CD14-positive monocyte (primary cell): ENCODE measurements around the gene PHGDH. TPM values are rescaled to one million over a fixed set of nuclear protein-coding genes. Genes with fewer than 3 reads are reported as not detected.

Experiments
- DNase-seq, 3 donors: peaks; one replicate each; pipeline ENCODE4 v3.0.0-alpha.2; 2011 to 2022
- H2AFZ ChIP-seq: 2 replicates; pipeline ENCODE4 v1.6.0; 2012; ENCODE audit warnings: mild to moderate bottlenecking, low read depth, low read length, inconsistent platforms; ENCODE audit not compliant: insufficient read depth, poor library complexity, severe bottlenecking
- H3K27ac ChIP-seq, 2 donors: 1 replicate in 1 of 2; 2 replicates in 1 of 2; pipeline ENCODE4 v1.5.1; 2012 to 2013; ENCODE audit warnings: low read length in 2 of 2, control low read depth in 1 of 2, inconsistent platforms in 1 of 2, low read depth in 1 of 2, mild to moderate bottlenecking in 1 of 2
- H3K27me3 ChIP-seq, 2 donors: one replicate each; pipeline versions ENCODE4 v1.6.0 to v1.6.1; 2011 to 2013; ENCODE audit warnings: low read length in 2 of 2; ENCODE audit not compliant: control insufficient read depth in 2 of 2, insufficient read depth in 2 of 2
- H3K36me3 ChIP-seq, 2 donors: replicated peaks in 1 of 2; 1 replicate in 1 of 2; 2 replicates in 1 of 2; pipeline versions ENCODE4 v1.5.1 to v1.6.1; 2012 to 2013; ENCODE audit warnings: low read length in 2 of 2, control low read depth in 1 of 2, inconsistent platforms in 1 of 2, mild to moderate bottlenecking in 1 of 2; ENCODE audit not compliant: insufficient read depth in 2 of 2, control insufficient read depth in 1 of 2
- H3K4me1 ChIP-seq, 2 donors: 1 replicate in 1 of 2; 2 replicates in 1 of 2; pipeline versions ENCODE4 v1.5.1 to v1.6.1; 2012 to 2013; ENCODE audit warnings: low read length in 2 of 2, control low read depth in 1 of 2, inconsistent platforms in 1 of 2, mild to moderate bottlenecking in 1 of 2, moderate library complexity in 1 of 2; ENCODE audit not compliant: insufficient read depth in 2 of 2, control insufficient read depth in 1 of 2
- H3K4me2 ChIP-seq: replicated peaks from 2 replicates; pipeline ENCODE3; 2012; ENCODE audit warnings: low read length, moderate library complexity, mild to moderate bottlenecking; ENCODE audit not compliant: poor library complexity, severe bottlenecking; ENCODE audit errors: extremely low read depth
- H3K4me3 ChIP-seq, 3 experiments: fragments of 200-600 bp in 1 of 3; sonication (generic) in 1 of 3; replicated peaks in 1 of 3; 1 replicate in 2 of 3; 2 replicates in 1 of 3; pipeline ENCODE4 v1.5.1; 2011 to 2013; ENCODE audit warnings: low read length in 3 of 3, mild to moderate bottlenecking in 3 of 3, control low read depth in 2 of 3, low read depth in 2 of 3, inconsistent platforms in 1 of 3, moderate library complexity in 1 of 3
- H3K79me2 ChIP-seq: 2 replicates; pipeline ENCODE4 v1.6.0; 2012; ENCODE audit warnings: mild to moderate bottlenecking, control low read depth, inconsistent platforms, low read length, moderate library complexity; ENCODE audit not compliant: insufficient read depth
- H3K9ac ChIP-seq: 2 replicates; pipeline ENCODE4 v1.6.0; 2017; ENCODE audit warnings: low read length, mild to moderate bottlenecking; ENCODE audit not compliant: insufficient read depth, poor library complexity, severe bottlenecking
- H3K9me3 ChIP-seq, 2 donors: replicated peaks in 1 of 2; 1 replicate in 1 of 2; 2 replicates in 1 of 2; pipeline versions ENCODE4 v1.5.1 to v1.6.1; 2012 to 2013; ENCODE audit warnings: low read length in 2 of 2, control low read depth in 1 of 2; ENCODE audit not compliant: control insufficient read depth in 1 of 2, insufficient read depth in 1 of 2
- H4K20me1 ChIP-seq: 2 replicates; pipeline ENCODE4 v1.6.0; 2012; ENCODE audit warnings: mild to moderate bottlenecking, low read length, control low read depth, moderate library complexity; ENCODE audit not compliant: insufficient read depth
- H3K27ac Mint-ChIP-seq, 7 donors: one replicate each; pipeline ENCODE4 v1.8.0; 2020; ENCODE audit warnings: mild to moderate bottlenecking in 7 of 7, mixed read lengths in 7 of 7, moderate library complexity in 6 of 7, inconsistent platforms in 2 of 7
- H3K27me3 Mint-ChIP-seq, 3 donors: one replicate each; pipeline ENCODE4 v1.8.0; 2021 to 2022; ENCODE audit warnings: low read depth in 3 of 3, mild to moderate bottlenecking in 3 of 3, mixed read lengths in 3 of 3, moderate library complexity in 3 of 3, inconsistent platforms in 1 of 3
- H3K36me3 Mint-ChIP-seq, 2 donors: one replicate each; pipeline ENCODE4 v1.8.0; 2020; ENCODE audit warnings: mixed read lengths in 2 of 2, inconsistent platforms in 1 of 2, mild to moderate bottlenecking in 1 of 2
- H3K4me1 Mint-ChIP-seq: one replicate; pipeline ENCODE4 v1.8.0; 2020; ENCODE audit warnings: mild to moderate bottlenecking, mixed read lengths
- H3K4me3 Mint-ChIP-seq, 2 donors: one replicate each; pipeline ENCODE4 v1.8.0; 2020; ENCODE audit warnings: mild to moderate bottlenecking in 2 of 2, mixed read lengths in 2 of 2, moderate library complexity in 1 of 2
- H3K9me3 Mint-ChIP-seq, 7 donors: one replicate each; pipeline ENCODE4 v1.8.0; 2020 to 2022; ENCODE audit warnings: mixed read lengths in 7 of 7, mild to moderate bottlenecking in 6 of 7, moderate library complexity in 6 of 7, inconsistent platforms in 2 of 7
- WGBS: methylation state at CpG from one replicate; pipeline ENCODE4 v1.1.5; 2013; ENCODE audit warnings: missing lambda C conversion rate; ENCODE audit not compliant: insufficient coverage; 5-methylcytosine and 5-hydroxymethylcytosine counted together
- intact Hi-C, 2 donors: fragments of 100-400 bp; cut with micrococcal nuclease; formaldehyde crosslinking; loops; one replicate each; pipeline versions ENCODE4 v1.15.0 to v1.15.1; 2023
- polyA plus RNA-seq, 3 donors: library from polyadenylated mRNA; depleted of rRNA in 1 of 3; unstranded in 2 of 3; stranded (reverse) in 1 of 3; fragments of 300-500 nt in 2 of 3; fragments of >200 nt in 1 of 3; fragmentation: Illumina TruSeq in 2 of 3; gene quantifications; 1 replicate in 2 of 3; 2 replicates in 1 of 3; pipeline ENCODE4 v1.2.3, GENCODE V29; 2012 to 2021
- TF ChIP-seq, protein P1 (sequence below): fragments of 200-600 bp; IDR thresholded peaks from one replicate; pipeline ENCODE4 v1.8.0; 2022; ENCODE audit warnings: antibody characterized with exemption, mild to moderate bottlenecking

Gene PHGDH
- polyA plus RNA-seq, 3 donors: 0.09 to 0.44 (median 0.20) TPM

- Histone ChIP-seq H3K36me3 (peaks cover 0 to 22% of the 10 kb centered on the region in 2 donors), H3K79me2 (no peaks in the 10 kb centered on the region), H3K4me3 (no peak overlapping the region), H4K20me1 (no peaks in the 10 kb centered on the region), H3K27ac (no peak overlapping the region), H3K4me2 (no peak overlapping the region), H3K4me1 (no peaks in the 10 kb centered on the region), H3K9ac (no peak overlapping the region), H3K9me3 (no peaks in the 10 kb centered on the region), H2AFZ (no peak overlapping the region), H3K27me3 (no peaks in the 10 kb centered on the region)
- WGBS: 97% methylated on average over 13 of the region's 13 CpGs
- Mint-ChIP-seq H3K27me3 (peaks cover 0 to 3% (median 3%) of the 10 kb centered on the region in 3 donors), H3K9me3 (no peaks in the 10 kb centered on the region), H3K27ac (peak overlapping the region in 2 of 7 donors; percentile 32 to 73), H3K36me3 (peaks cover 15 to 27% of the 10 kb centered on the region in 2 donors), H3K4me1 (peaks cover 6% of the 10 kb centered on the region), H3K4me3 (no peak overlapping the region)
- intact Hi-C loops: no loop called here
- DNase-seq: no peak
- TF ChIP-seq, protein P1, sequence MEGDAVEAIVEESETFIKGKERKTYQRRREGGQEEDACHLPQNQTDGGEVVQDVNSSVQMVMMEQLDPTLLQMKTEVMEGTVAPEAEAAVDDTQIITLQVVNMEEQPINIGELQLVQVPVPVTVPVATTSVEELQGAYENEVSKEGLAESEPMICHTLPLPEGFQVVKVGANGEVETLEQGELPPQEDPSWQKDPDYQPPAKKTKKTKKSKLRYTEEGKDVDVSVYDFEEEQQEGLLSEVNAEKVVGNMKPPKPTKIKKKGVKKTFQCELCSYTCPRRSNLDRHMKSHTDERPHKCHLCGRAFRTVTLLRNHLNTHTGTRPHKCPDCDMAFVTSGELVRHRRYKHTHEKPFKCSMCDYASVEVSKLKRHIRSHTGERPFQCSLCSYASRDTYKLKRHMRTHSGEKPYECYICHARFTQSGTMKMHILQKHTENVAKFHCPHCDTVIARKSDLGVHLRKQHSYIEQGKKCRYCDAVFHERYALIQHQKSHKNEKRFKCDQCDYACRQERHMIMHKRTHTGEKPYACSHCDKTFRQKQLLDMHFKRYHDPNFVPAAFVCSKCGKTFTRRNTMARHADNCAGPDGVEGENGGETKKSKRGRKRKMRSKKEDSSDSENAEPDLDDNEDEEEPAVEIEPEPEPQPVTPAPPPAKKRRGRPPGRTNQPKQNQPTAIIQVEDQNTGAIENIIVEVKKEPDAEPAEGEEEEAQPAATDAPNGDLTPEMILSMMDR: no peak
Observed at GRCh38 chr1:119740896-119741780, 29.4 kb downstream of the PHGDH start.

DNA sequence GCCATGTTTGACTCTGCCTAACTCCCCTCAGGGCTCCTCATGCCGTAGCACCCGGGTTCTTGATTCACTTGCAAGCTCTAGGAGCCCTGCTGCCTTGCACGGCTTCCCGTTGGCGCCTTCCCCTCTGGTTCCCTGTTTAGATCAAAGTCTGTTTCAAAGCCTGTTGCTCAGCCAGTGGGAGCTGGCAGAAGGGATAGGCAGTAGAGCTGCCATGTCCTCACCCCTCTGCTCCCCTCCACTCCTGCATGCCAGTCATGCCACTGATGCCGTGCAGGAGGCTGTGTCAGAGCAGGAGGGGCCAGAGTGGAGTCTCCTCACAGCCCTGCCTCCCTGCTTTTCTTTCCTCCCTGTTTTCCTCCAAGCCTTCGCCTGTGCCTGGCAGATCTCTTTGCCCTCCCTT is 30.5 kb downstream of the PHGDH start:
- H3K4me3 ChIP-seq: no peak overlapping the region
- no peaks in the 10 kb centered on the region for H3K9me3 ChIP-seq
- H3K4me2 ChIP-seq: no peak overlapping the region
- H3K79me2 ChIP-seq: no peaks in the 10 kb centered on the region
- WGBS: 95% methylated on average over 6 of the region's 7 CpGs
- Mint-ChIP-seq H3K36me3 (peaks cover 10 to 21% of the 10 kb centered on the region in 2 donors), H3K4me3 (no peak overlapping the region), H3K9me3 (no peaks in the 10 kb centered on the region), H3K27ac (peak overlapping the region in 2 of 7 donors; percentile 26 to 49), H3K27me3 (peaks cover 0 to 3% (median 1%) of the 10 kb centered on the region in 3 donors), H3K4me1 (peaks cover 6% of the 10 kb centered on the region)
- H3K9ac ChIP-seq: no peak overlapping the region
- no peaks in the 10 kb centered on the region for H3K27me3 ChIP-seq
- intact Hi-C loops: no loop called here
- TF ChIP-seq, protein P1: no peak
- H3K4me1 ChIP-seq: no peaks in the 10 kb centered on the region
- peaks cover 0 to 16% of the 10 kb centered on the region in 2 donors for H3K36me3 ChIP-seq
- H2AFZ ChIP-seq: no peak overlapping the region
- no peak overlapping the region for H3K27ac ChIP-seq
- no peak for DNase-seq
- H4K20me1 ChIP-seq: no peaks in the 10 kb centered on the region
